Measurements from ENCODE around the gene ASIC4. TPM values are rescaled to one million over a fixed set of nuclear protein-coding genes. Genes with fewer than 3 reads are reported as not detected.
A peak's percentile ranks its signal among the peaks of the same experiment; 100 is the strongest.

ASIC4 gene
- total RNA-seq, 1 experiment from 2014 or later: 0.17 TPM

- peak; percentile 29 for DNase-seq (ENCODE audit: low read depth)
- in situ Hi-C loops (cut with HindIII; ENCODE audit: low pct_unique_long_range_greater_than_20kb, low sequenced_read_pairs): no loop called here
These were observed 4.3 kb upstream of the ASIC4 start for GRCh38 chr2:219509780-219510511.

DNA sequence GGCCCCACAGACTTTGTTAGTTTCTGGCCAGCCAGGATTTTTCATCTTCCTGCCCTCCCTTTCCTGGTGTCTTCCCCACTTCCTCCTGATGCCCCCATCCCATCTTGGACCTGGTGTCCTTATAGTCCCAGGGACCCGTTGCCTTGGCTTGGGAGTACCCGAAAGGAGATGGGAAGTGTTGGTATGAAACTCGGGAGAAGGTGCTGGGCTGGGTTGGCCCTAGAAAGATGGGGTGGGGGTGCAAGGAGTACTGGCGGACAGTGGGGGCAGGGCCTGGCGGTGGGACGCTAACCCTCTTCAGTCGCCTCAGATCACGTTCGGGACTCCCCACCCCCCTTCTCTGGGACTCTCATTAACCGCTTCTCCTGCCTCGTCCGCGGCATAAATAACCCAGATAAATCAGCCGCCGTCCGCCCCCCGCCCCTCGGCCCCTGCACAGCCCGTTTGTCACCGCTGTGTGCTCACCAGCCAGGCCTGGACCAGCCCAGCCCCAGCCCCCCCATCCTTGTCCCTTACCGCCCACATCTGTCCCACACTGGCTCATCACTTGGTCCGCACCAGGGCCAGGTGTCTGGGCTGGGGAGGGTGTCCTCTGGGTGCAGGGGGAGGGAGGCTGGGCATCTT lies 3.7 kb upstream of the ASIC4 start:
- in situ Hi-C loops (cut with HindIII; ENCODE audit: low pct_unique_long_range_greater_than_20kb, low sequenced_read_pairs): no loop called here
- no peak for DNase-seq (ENCODE audit: low read depth)

DNA sequence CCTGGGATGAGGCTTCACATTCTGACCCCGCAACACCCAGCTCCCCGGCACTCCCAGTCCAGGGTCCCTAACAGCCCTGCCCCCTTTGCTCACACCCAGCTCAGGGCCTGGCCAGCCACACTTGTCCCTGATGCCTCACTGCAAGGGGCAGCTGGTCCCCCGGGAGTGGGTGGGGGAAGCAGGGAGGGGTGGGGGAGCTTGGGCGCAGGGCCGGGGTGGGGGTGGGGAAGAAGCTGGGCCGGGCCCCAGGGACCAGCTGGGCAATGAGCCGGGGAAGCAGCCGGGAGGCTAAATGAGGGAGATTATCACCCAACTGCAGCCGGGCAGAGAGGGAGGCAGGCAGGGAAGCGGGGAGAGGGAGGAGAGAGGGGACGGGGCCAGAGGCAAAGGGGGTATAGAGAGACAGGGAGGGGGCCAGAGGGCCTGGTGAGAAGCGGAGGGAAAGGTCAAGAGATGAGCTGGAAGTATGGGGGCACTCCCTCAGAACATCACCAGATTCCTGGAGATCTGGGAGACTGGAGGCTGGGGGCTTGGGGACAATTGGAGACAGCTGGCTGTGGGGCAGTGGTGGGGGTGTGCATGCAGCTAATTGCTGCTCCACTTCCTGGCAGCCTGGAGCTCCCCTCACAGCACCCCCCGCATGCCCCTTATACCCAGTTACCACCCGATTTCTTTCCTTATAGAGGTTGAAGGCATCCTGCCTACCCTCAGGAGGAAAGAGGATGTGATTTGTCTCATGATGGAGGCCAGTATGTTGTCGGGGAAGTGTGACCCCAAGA lies 2.5 kb upstream of the ASIC4 start:
- no peak for DNase-seq (ENCODE audit: low read depth)
- in situ Hi-C loops (cut with HindIII; ENCODE audit: low pct_unique_long_range_greater_than_20kb, low sequenced_read_pairs): no loop called here

GRCh38 chr2:219512524-219513216 lies 1.6 kb upstream of the ASIC4 start:
- DNase-seq (ENCODE audit: low read depth): no peak

DNA sequence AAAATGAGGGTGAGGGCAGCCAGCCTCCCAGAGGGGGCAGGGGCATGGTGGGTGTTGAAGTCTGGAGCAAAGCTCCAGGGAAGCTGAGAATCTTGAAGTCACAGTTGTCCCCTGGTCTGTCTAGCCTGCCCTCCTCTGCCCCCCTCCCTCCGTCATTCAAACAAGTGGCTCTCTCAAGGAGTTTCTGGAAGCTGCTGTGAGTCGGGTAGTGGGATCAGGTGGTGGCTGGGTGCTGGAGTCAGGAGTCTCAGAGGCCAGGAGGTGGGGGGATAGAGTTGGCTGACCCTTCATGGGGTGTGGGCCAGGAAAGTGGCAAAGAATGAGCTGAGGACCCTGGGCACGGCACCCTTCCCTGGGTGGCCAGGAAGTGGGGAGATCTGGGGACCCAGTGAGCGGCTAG lies 495 bp upstream of the ASIC4 start:
- in situ Hi-C loops (cut with HindIII; ENCODE audit: low pct_unique_long_range_greater_than_20kb, low sequenced_read_pairs): no loop called here
- no peak for DNase-seq (ENCODE audit: low read depth)

More at GRCh38 chr2:219512524-219513216, 1.6 kb upstream of the ASIC4 start:
- in situ Hi-C loops (cut with HindIII; ENCODE audit: low pct_unique_long_range_greater_than_20kb, low sequenced_read_pairs): no loop called here

- no peak for DNase-seq (ENCODE audit: low read depth)
- in situ Hi-C loops (cut with HindIII; ENCODE audit: low pct_unique_long_range_greater_than_20kb, low sequenced_read_pairs): no loop called here
These were observed 554 bp downstream of the ASIC4 start for GRCh38 chr2:219514836-219515235.

DNA sequence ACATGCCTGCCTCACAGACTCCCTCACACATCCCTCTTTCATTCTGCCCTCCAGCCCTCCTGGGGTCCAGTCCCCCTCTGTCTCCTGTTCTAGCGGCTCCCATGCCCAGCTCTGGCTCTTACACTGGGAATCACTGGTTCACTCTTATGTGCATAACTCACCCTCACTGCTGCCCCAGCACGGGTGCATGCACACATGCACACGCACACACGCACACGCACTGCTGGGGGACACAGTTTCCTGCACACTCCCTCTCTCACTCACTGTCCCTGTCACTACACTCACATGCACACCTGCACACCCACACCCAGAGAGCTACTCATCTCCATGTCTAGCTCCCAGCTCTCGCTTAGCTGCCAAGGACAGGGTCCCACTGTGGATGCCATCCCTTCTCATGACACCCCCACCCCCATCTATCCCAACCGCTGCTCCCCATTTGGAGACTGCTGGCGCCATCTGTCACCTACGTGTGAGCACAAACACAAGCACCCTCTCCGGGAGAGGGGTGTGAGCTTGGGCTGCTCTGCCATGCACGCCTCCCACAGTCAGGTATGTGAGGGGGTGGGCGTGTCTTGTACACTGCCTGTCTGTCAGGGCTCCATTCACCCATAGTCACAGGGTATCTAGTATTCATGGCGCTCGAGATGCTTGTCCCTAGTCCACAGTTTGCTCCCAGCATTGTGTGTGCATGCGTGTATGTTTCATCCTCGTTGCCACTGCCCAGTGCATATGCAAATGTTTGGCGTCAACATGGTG lies 1.8 kb downstream of the ASIC4 start:
- no peak for DNase-seq (ENCODE audit: low read depth)
- in situ Hi-C loops (cut with HindIII; ENCODE audit: low pct_unique_long_range_greater_than_20kb, low sequenced_read_pairs): no loop called here

GRCh38 chr2:219516888-219517287 lies 2.6 kb downstream of the ASIC4 start:
- no peak for DNase-seq (ENCODE audit: low read depth)
- in situ Hi-C loops (cut with HindIII; ENCODE audit: low pct_unique_long_range_greater_than_20kb, low sequenced_read_pairs): no loop called here

GRCh38 chr2:219517954-219518778 lies 3.9 kb downstream of the ASIC4 start:
- in situ Hi-C loops (cut with HindIII; ENCODE audit: low pct_unique_long_range_greater_than_20kb, low sequenced_read_pairs): no loop called here
- no peak for DNase-seq (ENCODE audit: low read depth)

DNA sequence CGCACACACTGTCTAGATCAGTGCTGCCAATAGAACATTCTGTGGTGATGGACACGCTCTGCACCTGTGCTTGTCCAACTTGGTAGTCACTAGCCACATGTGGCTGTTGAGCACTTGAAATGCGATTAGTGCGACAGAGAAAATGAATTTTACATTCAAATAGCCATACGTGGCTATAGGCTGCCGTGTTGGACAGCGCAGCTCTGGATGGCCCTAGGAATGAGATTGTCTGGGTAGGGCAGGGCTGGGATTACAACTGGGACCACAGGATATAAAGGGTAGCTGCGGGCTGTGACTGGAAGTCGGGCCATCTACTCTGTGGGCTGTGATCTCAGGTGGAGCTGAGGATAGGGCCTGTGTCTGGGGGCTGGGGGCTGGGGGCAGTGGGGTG lies 5.2 kb downstream of the ASIC4 start:
- in situ Hi-C loops (cut with HindIII; ENCODE audit: low pct_unique_long_range_greater_than_20kb, low sequenced_read_pairs): no loop called here
- DNase-seq (ENCODE audit: low read depth): no peak

DNA sequence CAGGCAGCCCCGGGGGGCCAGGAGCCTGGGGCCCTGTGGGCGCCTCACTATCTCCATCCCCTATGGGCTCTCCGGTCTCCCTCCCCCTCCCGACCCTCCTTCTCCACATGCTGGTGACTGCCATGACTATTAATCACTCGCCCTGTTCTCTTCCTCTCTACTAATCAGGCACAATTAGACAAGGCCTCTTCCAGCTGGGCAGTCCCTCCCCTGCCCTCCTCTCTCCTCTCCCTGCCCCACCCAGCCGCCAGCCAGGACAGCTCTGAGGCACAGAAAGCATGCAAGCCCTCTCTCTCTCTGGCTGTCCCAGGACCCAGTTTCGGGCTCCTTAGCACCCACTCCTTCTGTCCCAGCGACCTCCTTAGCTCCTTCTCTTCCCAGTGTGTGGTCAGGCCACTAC lies 5.8 kb downstream of the ASIC4 start:
- in situ Hi-C loops (cut with HindIII; ENCODE audit: low pct_unique_long_range_greater_than_20kb, low sequenced_read_pairs): no loop called here
- DNase-seq (ENCODE audit: low read depth): no peak

DNA sequence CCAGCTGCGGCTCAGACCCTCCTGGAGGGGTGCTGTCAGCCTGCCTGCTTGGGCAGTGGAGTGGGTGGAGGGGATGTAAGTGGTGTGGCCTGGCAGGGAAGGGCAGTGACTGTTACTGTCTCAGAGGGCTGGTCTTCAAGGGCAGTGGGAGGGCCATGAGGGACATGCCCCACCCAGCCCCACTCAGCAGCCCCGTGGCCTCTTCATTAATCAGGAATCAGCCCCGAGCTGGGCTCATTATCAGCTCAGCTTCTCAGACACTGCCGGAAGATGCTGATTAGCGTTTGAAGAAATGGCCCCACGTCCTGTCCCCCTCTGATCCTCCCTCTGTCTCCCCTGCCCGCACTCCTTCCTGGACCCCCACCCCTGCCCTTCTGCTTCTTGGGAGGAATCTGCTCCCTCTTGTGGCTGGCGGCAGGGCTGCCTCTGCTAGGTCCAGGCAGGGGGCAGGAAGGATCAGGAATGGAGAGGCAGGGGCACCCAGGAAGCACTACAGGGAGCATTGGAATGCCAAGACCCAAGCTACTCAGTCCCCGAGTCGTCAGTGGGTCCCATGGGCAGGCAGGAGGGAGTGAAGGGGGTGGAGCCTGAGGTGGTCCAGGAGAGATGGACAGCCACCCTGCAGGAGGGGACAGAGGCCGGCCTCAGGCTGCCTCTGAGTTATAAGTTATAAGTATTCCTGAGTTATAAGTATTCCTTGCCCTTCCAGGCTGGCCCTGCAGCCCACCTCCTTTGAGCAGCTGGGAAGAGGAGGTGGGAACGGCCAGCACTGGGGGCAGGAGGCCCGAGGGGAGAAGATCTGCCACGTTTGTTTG lies 7.0 kb downstream of the ASIC4 start:
- peak; percentile 58 for DNase-seq (ENCODE audit: low read depth)
- in situ Hi-C loops (cut with HindIII; ENCODE audit: low pct_unique_long_range_greater_than_20kb, low sequenced_read_pairs): no loop called here

DNA sequence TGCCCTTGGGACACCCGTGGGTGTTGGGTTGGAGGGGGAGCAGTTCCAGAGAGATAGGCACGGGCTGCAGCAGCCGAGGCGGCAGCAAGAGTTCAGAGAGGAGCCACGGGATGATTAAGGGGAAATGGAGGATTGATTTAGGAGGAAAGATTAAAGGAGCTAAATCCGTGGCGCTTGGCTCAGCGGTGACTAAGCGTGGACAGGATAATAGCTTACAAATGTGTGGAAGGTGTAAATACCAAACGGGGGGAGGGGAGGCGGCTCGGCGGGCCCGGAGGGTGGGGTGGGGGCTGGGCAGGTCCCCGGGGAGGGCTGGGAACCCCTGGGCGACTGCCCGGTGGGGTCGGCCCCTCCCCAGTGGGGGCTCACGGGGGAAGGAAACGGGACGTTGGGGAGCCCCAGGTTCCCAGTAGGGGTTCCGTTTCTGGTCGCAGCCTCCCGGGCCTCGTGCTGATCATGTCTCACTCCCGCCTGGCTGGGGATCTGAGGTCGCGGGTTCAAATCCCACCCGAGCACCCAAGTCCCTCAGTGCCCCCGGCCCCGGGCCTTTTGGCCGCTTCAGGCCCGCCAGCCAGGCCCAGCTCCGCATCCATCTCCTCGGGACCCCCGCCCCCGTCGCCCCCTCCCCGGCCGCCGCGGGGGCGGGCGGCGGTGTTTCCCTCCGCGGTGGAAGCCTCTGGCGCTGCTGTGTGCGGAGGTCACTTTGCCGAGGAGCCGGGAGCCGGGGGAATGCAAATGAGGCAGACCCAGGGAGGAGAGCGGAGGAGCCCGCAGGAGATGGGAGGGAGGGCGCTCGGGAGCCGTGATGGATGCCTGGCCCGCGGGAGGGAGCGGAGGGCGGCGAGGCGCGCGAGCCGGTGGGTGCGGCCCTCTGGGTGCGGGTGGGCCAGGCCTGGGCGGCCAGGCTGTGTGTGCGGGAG lies 8.1 kb downstream of the ASIC4 start:
- no peak for DNase-seq (ENCODE audit: low read depth)
- in situ Hi-C loops (cut with HindIII; ENCODE audit: low pct_unique_long_range_greater_than_20kb, low sequenced_read_pairs): no loop called here

DNA sequence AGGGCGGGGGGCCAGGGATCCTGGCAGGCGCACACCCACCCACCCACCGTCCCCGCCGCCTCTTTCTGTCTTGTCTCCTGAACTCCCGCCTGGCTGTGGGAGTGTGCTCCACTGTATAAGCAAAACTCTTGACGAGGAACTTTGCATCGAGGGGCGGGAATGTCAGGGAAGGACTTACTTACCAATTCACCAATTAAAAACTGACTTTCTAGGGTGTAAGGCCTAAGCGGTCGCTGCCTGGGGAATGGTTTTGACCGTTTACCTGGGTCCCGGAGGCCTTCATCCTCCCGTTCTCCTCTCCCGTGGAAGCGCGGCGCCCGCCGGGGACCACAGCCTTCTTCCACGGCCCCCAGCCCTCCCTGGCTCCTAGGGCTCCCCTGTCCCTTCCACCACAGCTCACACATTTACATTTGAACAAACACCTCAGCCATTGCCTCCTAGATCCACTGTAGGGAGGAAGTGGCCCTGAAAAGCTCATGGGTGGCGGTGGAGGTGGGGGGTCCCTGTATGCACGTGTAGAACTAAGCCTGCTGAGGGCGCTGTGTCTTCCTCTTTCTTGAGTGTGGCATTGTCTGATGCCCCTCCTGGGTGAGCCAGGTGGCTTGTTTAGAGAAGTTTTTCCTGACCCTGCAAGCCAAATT lies 8.9 kb downstream of the ASIC4 start:
- in situ Hi-C loops (cut with HindIII; ENCODE audit: low pct_unique_long_range_greater_than_20kb, low sequenced_read_pairs): no loop called here
- DNase-seq (ENCODE audit: low read depth): no peak

- in situ Hi-C loops (cut with HindIII; ENCODE audit: low pct_unique_long_range_greater_than_20kb, low sequenced_read_pairs): no loop called here
These were observed 10.5 kb downstream of the ASIC4 start for GRCh38 chr2:219524817-219525216.

More at GRCh38 chr2:219524817-219525216, 10.5 kb downstream of the ASIC4 start:
- no peak for DNase-seq (ENCODE audit: low read depth)

All from Caki2 (cell line).